Neuron (in vitro differentiated cells): ENCODE results near the gene TPSB2.
"Not testable (repeated sequence)": the region's sequence is repeated elsewhere in the genome, so short reads cannot be mapped to it uniquely, and the experiment has no call there.

Experiments used
- H2AFZ ChIP-seq: one replicate; pipeline ENCODE4 v1.6.1; 2013; ENCODE audit warnings: low read depth, mild to moderate bottlenecking, inconsistent platforms, low read length, moderate library complexity
- H3K27me3 ChIP-seq: one replicate; pipeline ENCODE4 v1.6.1; 2013; ENCODE audit warnings: low read length; ENCODE audit not compliant: insufficient read depth
- H3K36me3 ChIP-seq: one replicate; pipeline ENCODE4 v1.6.1; 2013; ENCODE audit warnings: low read length; ENCODE audit not compliant: insufficient read depth
- H3K4me1 ChIP-seq: one replicate; pipeline ENCODE4 v1.6.1; 2013; ENCODE audit warnings: low read length; ENCODE audit not compliant: insufficient read depth
- H3K4me3 ChIP-seq: 2 replicates; pipeline ENCODE4 v1.5.1; 2013; ENCODE audit warnings: mild to moderate bottlenecking, low read length, moderate library complexity
- H3K9me3 ChIP-seq: one replicate; pipeline ENCODE4 v1.6.1; 2013; ENCODE audit warnings: low read length

The TPSB2 gene

GRCh38 chr16:1269418-1269817, 39.4 kb upstream of the TPSB2 start:
- H3K4me1 ChIP-seq, H3K36me3 ChIP-seq, H2AFZ ChIP-seq, H3K4me3 ChIP-seq, H3K27me3 ChIP-seq, H3K9me3 ChIP-seq: not testable (repeated sequence)

- no peaks in the 10 kb centered on the region for H3K4me1 ChIP-seq
- peaks cover 18% of the 10 kb centered on the region for H3K27me3 ChIP-seq
- peaks cover 2% of the 10 kb centered on the region for H3K9me3 ChIP-seq
- H3K36me3 ChIP-seq = no peaks in the 10 kb centered on the region
- H3K4me3 ChIP-seq = no peak overlapping the region
- no peak overlapping the region for H2AFZ ChIP-seq
Observed at GRCh38 chr16:1265826-1266225, 35.8 kb upstream of the TPSB2 start.

- H3K27me3 ChIP-seq = peaks cover 24% of the 10 kb centered on the region
- no peaks in the 10 kb centered on the region for H3K36me3 ChIP-seq
- H3K9me3 ChIP-seq = peaks cover 2% of the 10 kb centered on the region
- no peak overlapping the region for H2AFZ ChIP-seq
- H3K4me1 ChIP-seq = no peaks in the 10 kb centered on the region
- H3K4me3 ChIP-seq = no peak overlapping the region
Observed at GRCh38 chr16:1265090-1265630, 35.2 kb upstream of the TPSB2 start.

GRCh38 chr16:1264345-1265089, 34.5 kb upstream of the TPSB2 start:
- H3K36me3 ChIP-seq = no peaks in the 10 kb centered on the region
- H3K27me3 ChIP-seq = peaks cover 30% of the 10 kb centered on the region
- H3K4me1 ChIP-seq = no peaks in the 10 kb centered on the region
- H3K9me3 ChIP-seq = peaks cover 2% of the 10 kb centered on the region
- no peak overlapping the region for H2AFZ ChIP-seq
- H3K4me3 ChIP-seq = no peak overlapping the region

GRCh38 chr16:1263591-1264344, 33.8 kb upstream of the TPSB2 start:
- Histone ChIP-seq H2AFZ (no peak overlapping the region), H3K36me3 (no peaks in the 10 kb centered on the region), H3K9me3 (peaks cover 2% of the 10 kb centered on the region), H3K27me3 (peaks cover 38% of the 10 kb centered on the region), H3K4me1 (no peaks in the 10 kb centered on the region), H3K4me3 (no peak overlapping the region)

GRCh38 chr16:1262846-1263221, 32.9 kb upstream of the TPSB2 start:
- Histone ChIP-seq H2AFZ (no peak overlapping the region), H3K27me3 (peaks cover 39% of the 10 kb centered on the region), H3K9me3 (peaks cover 2% of the 10 kb centered on the region)

GRCh38 chr16:1262210-1262845, 32.3 kb upstream of the TPSB2 start:
- Histone ChIP-seq H3K4me1 (no peaks in the 10 kb centered on the region), H2AFZ (no peak overlapping the region), H3K9me3 (peaks cover 2% of the 10 kb centered on the region), H3K36me3 (no peaks in the 10 kb centered on the region), H3K27me3 (peaks cover 42% of the 10 kb centered on the region), H3K4me3 (no peak overlapping the region)

More at GRCh38 chr16:1262846-1263221, 32.9 kb upstream of the TPSB2 start:
- H3K4me1 ChIP-seq = no peaks in the 10 kb centered on the region
- no peak overlapping the region for H3K4me3 ChIP-seq
- no peaks in the 10 kb centered on the region for H3K36me3 ChIP-seq

- no peaks in the 10 kb centered on the region for H3K36me3 ChIP-seq
- peaks cover 2% of the 10 kb centered on the region for H3K9me3 ChIP-seq
- no peak overlapping the region for H3K4me3 ChIP-seq
- H2AFZ ChIP-seq = no peak overlapping the region
- peaks cover 42% of the 10 kb centered on the region for H3K27me3 ChIP-seq
- no peaks in the 10 kb centered on the region for H3K4me1 ChIP-seq
Observed at GRCh38 chr16:1261131-1261892, 31.3 kb upstream of the TPSB2 start.

GRCh38 chr16:1260101-1260680, 30.2 kb upstream of the TPSB2 start:
- Histone ChIP-seq H3K27me3 (peaks cover 42% of the 10 kb centered on the region), H3K4me1 (no peaks in the 10 kb centered on the region), H3K4me3 (no peak overlapping the region), H3K9me3 (peaks cover 2% of the 10 kb centered on the region), H3K36me3 (no peaks in the 10 kb centered on the region), H2AFZ (no peak overlapping the region)

- no peaks in the 10 kb centered on the region for H3K9me3 ChIP-seq
- H3K4me3 ChIP-seq = no peak overlapping the region
- H3K36me3 ChIP-seq = no peaks in the 10 kb centered on the region
- H3K4me1 ChIP-seq = no peaks in the 10 kb centered on the region
- peaks cover 42% of the 10 kb centered on the region for H3K27me3 ChIP-seq
- H2AFZ ChIP-seq = no peak overlapping the region
Observed at GRCh38 chr16:1259760-1260068, 29.7 kb upstream of the TPSB2 start.

- Histone ChIP-seq H3K36me3 (no peaks in the 10 kb centered on the region), H3K4me1 (no peaks in the 10 kb centered on the region), H2AFZ (no peak overlapping the region), H3K9me3 (no peaks in the 10 kb centered on the region), H3K27me3 (peaks cover 42% of the 10 kb centered on the region), H3K4me3 (no peak overlapping the region)
Observed at GRCh38 chr16:1258906-1259759, 29.1 kb upstream of the TPSB2 start.

GRCh38 chr16:1258225-1258600, 28.2 kb upstream of the TPSB2 start:
- H2AFZ ChIP-seq = no peak overlapping the region
- no peaks in the 10 kb centered on the region for H3K9me3 ChIP-seq
- H3K4me1 ChIP-seq = no peaks in the 10 kb centered on the region
- no peaks in the 10 kb centered on the region for H3K36me3 ChIP-seq
- no peak overlapping the region for H3K4me3 ChIP-seq
- peaks cover 42% of the 10 kb centered on the region for H3K27me3 ChIP-seq
